ENCODE data around the gene RIMS3.

The RIMS3 gene

DNA sequence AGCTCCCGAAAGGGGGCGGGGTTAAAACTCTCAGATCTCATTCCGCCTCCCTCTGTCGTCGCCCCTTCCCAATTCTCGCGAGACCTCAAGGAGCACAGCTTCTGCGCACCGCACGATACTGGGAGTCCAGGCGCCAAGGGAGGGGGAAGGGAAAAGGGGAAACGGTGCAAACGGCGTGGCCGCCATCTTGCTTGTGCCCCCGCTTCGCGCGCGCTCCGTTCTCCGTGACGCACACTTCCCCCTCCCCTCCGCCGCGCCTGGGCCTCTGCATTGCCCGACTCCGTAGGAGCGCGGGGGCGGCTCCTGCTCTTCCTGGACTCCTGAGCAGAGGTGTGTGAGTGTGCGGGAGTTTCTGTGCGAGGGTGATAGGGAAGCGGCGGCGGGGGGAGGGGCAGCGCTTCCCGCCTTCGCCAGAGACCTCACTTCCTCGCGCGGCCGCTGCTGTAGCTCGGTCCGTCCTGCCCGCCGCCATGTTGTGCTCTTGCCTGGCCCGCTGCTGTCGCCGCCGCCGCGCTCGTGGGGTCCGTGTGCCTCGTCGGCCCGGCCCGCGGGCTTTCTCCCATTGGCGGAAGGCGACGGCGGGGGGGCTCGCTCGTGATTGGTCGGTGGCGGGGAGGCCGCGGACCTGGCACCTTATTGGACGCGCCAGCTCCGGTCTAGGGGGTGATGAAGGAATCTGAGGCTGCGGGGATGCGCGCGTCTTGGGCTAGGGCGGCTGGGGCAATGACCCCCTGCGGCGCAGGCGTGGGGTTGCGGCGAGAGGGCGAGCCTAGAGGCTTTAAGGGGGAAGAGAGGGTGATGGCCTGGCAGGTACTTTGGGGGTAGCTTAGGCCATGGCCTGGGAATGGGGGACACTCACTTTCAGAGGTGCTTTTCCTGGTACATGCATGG, 26.3 kb upstream of the RIMS3 start, which contains the start of gene NFYC:
Gene NFYC, plus strand, starts transcription at position 167 of the 891 bp plus-strand sequence. CDS start 47,140 bp downstream, outside the sequence.
- peak; percentile 96 for DNase-seq (ENCODE audit: low read depth in 3 of 3)

GRCh38 chr1:40690771-40691537, 25.5 kb upstream of the RIMS3 start:
- no peak for DNase-seq (ENCODE audit: low read depth in 3 of 3)

DNA sequence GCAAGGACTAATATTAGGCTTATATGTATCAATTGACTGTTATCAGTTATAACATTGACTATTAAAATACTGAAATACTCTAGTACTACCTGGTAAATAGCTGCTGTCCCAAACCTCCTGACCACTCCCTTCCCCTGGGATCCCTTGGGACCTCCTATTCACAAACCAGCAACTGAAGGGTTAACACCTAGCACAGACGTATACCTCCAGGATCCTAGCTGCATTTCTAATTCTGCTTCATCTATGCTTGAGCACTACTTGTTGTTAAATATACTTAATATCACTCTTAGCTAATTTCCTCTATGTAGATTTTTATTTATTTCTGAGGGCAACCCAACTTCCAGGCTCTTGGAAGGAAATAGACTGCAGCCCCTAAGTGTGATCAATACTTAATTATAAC, 24.3 kb upstream of the RIMS3 start:
- DNase-seq (ENCODE audit: low read depth in 3 of 3), result no peak

GRCh38 chr1:40687661-40688060, 22.2 kb upstream of the RIMS3 start:
- DNase-seq (ENCODE audit: low read depth in 3 of 3), result no peak

- DNase-seq (ENCODE audit: low read depth in 3 of 3), result no peak
Observed at GRCh38 chr1:40687059-40687458, 21.6 kb upstream of the RIMS3 start.

DNA sequence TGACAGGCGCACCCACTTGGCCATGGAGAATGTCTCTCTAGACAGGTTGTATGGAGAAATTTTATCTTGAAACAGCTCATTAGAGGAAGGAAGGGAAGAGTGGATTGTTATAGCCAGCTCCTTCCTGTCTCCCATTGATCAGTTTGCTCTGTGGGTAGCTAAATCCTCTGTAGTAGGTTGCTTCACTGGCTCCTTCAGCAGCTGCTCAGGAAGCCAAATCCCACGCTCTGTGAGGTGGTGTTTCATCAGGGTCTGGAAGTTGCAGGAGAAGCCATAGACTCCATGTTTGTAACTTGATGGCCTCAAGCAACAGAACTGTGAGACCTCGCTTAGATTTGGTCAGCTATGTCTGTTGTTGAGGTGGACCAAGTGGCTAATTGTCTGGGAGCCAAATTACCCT, 19.2 kb upstream of the RIMS3 start:
- DNase-seq (ENCODE audit: low read depth in 3 of 3), result no peak

DNA sequence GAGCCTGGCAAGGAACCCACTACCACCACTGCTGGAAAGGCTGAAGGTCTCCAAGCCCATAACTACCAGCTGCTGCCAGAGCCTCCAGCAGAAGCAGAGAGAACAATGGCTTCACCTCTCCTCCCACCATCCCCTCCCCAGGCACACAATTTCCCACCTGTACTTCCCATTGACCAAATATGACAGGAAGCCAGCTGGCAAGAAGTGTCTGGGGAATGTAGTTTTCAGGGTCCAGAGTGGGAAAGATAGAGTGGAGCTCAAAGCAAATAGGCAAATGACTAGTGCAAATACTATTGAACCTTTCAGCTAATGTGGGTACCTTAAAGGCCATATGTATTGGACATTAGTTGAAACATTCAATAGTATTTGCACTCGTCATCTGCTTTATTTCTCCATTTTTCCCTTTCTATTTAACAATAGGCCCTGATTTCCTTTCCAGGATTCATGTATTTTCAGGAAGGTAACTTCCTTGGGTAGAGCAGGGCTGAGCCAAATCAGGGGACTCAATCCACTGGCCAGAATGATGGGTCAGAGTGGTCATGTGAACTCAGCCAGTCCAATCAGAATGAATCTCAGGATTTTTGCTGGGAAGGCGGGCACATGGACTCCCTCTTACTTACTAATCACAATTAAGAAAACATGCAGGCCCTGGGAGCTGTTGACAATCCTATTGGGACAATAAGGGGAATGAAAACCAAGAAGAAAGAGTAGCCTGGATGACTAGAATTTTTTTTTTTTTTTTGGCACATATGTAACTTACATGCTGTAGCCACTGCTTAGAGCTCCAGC, 13.9 kb upstream of the RIMS3 start:
- no peak for DNase-seq (ENCODE audit: low read depth in 3 of 3)

- no peak for DNase-seq (ENCODE audit: low read depth in 3 of 3)
Observed at GRCh38 chr1:40676501-40676900, 11.0 kb upstream of the RIMS3 start.

GRCh38 chr1:40673452-40673851, 8.0 kb upstream of the RIMS3 start:
- no peak for DNase-seq (ENCODE audit: low read depth in 3 of 3)

- DNase-seq (ENCODE audit: low read depth in 3 of 3), result peak; percentile 69 to 77 (median 76)
Observed at GRCh38 chr1:40668769-40669525, 3.5 kb upstream of the RIMS3 start.

DNA sequence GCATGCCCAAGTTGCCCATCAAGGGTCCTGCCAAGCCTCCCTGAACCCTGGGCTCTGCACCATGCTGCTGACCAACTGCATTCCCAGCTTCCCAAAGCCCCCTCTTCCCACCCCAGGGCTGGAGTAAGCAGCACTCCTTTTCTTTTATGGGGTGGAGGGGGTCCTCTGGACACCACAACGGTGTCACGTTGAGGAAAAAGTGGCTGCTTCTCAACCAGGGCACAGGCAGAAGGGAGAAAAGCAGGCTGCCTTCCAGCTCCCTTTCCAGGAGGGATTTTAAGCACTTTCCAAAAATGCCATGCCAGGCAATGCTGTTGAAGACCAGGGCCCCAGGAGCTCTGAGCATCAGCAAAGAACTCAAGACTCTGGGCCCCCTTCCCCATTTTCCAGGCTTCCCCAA, 691 bp downstream of the RIMS3 start:
- DNase-seq (ENCODE audit: low read depth in 3 of 3), result no peak

DNA sequence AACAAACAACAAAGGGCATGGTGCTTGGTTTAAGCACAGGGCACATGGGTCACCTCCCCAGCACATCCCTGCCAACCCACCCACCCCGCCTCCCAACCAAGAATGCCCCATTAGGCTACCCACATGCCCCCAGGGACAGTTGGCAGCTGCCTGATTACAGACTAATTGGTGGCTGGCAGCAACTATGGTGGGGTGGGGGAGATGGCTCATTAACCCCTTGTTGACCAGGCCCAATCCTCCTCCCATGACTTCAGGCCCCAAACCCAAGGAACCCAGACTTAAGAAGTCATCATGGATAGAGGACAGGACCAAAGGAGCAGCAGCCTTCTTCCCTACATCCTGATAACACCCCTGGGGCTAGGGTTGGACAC, 1.3 kb downstream of the RIMS3 start:
- DNase-seq (ENCODE audit: low read depth in 3 of 3), result no peak

DNA sequence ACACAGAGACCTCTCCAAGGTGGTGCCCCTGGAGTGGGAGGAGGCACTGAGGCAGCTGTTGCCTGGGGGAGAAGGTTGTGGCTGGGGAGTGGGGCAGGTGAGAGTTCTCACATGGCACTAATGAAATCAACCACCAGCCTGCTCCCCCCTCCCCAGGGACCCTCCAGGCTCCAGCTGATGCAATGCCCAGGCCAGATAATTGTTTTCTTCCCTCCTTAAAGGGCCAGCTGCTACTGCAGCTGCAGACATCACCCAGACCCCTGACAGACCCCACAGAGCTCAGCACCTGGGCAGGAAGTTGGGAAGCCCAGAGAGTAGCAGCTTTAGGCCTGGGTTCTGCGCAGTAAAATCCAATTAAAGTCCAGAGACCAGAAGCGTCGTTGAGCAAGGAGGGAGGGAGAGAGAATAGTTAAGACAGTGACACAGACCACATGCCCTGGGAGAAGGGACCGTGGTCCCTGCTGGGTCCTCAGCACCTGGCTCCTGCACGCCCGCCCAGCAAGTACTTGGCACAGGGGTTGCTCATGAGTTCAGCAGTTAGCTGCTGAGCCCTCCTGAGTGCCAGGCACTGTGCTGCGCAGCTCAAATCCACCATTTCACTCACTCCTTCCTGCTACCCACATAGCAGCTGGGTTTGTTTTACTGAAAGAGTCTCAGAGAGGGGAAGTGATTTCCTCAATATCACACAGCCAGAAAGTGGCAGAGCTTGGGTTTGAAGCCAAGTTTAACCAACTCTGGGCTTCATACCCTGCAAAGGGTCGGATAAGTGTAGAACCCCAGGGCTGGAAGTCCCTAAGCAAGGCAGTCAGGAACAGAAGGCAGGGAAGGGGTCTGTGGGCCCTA, 1.9 kb downstream of the RIMS3 start:
- DNase-seq (ENCODE audit: low read depth in 3 of 3), result no peak

GRCh38 chr1:40662864-40663263, 2.6 kb downstream of the RIMS3 start:
- DNase-seq (ENCODE audit: low read depth in 3 of 3), result peak in 2 of 3 donors; percentile 8 to 32

GRCh38 chr1:40662151-40662550, 3.3 kb downstream of the RIMS3 start:
- DNase-seq (ENCODE audit: low read depth in 3 of 3), result no peak

- DNase-seq (ENCODE audit: low read depth in 3 of 3), result no peak
Observed at GRCh38 chr1:40661678-40662077, 3.8 kb downstream of the RIMS3 start.

DNA sequence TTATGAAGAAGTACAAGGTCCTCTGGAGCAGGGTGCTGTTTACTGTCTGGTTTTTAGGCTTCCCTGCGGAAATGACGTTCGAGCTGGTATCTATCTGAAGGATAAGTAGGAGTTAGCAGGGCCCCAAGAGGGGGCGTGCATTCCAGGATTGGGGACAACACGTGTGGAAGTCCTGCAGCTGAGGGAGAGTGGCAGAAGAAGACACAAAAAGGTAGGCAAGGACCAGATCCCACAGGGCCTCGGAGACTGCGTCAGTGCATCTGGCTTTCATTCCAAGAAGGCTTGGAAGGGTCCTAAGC, 5.9 kb downstream of the RIMS3 start:
- DNase-seq (ENCODE audit: low read depth in 3 of 3), result no peak

DNA sequence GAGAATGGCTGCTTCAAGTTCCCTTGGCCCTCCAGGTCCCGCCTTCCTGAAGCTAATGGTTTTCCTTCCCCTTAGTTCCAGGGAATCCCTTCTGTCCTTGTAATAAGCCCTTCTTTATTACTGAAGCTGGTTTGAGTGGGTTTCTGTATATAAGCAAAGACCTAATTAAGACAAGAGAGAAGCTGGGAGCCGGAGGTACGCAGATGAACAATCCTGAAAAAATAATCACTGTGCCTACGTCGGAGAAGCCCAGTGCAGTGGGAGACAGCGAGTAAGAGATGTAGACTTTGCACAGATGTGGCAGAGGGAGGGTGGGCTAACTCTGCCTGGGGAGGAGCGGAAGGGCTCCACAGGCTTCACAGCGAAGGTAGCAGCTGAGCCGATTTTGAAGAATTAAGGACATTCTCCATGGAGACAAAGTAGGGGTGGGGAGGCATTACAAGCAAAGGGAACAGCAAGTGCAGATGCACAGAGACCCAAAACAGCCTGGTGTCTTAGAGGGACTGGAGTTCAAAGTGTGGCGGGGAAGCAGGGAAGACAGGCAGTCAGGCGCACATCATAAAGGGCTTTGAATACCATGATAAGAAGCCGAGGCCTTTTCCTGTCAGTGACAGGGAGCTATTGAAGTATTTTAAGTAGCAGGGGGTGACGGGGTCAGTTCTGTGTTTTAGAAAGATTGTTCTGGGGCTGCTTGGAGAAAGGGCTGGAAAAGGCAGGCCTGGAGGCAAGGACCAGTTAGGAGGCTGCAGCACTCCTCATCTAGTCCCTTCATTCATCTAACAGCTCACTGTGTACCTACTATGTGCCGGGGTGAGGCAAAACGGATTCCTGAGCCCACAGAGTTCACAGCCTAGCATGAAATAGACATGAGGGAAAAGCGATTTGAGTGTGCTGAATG, 6.5 kb downstream of the RIMS3 start:
- no peak for DNase-seq (ENCODE audit: low read depth in 3 of 3)

- DNase-seq (ENCODE audit: low read depth in 3 of 3), result no peak
Observed at GRCh38 chr1:40657046-40657445, 8.4 kb downstream of the RIMS3 start.
